ENCODE data around the gene CFB.

- TF ChIP-seq CTCF (IDR thresholded peaks at IDR 0.05) (no peak), POLR2A (IDR thresholded peaks at IDR 0.05) (no peak)
Measured at GRCh38 chr6:31920811-31921210, 25.1 kb upstream of the CFB start.

Measured in prostate gland (tissue), 2 donors.